IMR-90 (cell line): Measurements from ENCODE around the gene EGLN3. TPM values are rescaled to one million over a fixed set of nuclear protein-coding genes. Genes with fewer than 3 reads are reported as not detected.

ENCODE experiments used
- ATAC-seq: fragments of 200-7000 bp; cut with Tn5 transposase; 2 replicates; pipeline ENCODE4 v1.9.1; 2020; ENCODE audit warnings: low read depth, mild to moderate bottlenecking, moderate library complexity
- BruUV-seq: library from RNA; stranded (reverse); fragments of 400-500 nt; replicated peaks from 2 replicates; lab custom pipeline; 2021; lab: Mats Ljungman, UMichigan
- CTCF ChIA-PET: fragments of 300-600 bp; formaldehyde crosslinking; extraction: SDS; loops from one replicate; lab custom pipeline; 2021; ENCODE audit warnings: antibody characterized with exemption; lab: Yijun Ruan, JAX
- POLR2A ChIA-PET: fragments of 300-600 bp; sonication (Branson Sonifier 250); formaldehyde crosslinking; loops from one replicate; lab custom pipeline; 2022; ENCODE audit warnings: antibody characterized with exemption; ENCODE audit not compliant: unreplicated experiment; lab: Charles Lee
- DNase-seq: peaks from one replicate; pipeline ENCODE4 v3.0.0; 2013
- H2AFZ ChIP-seq: replicated peaks from 2 replicates; pipeline ENCODE3; 2013; ENCODE audit warnings: low read length, mild to moderate bottlenecking; ENCODE audit not compliant: poor library complexity
- H2AK5ac ChIP-seq: 2 replicates; pipeline ENCODE4 v1.6.1; 2013; ENCODE audit warnings: low read depth, low read length, inconsistent platforms
- H2AK9ac ChIP-seq: replicated peaks from 2 replicates; pipeline ENCODE3; 2013; ENCODE audit warnings: mild to moderate bottlenecking, low read depth, low read length, moderate library complexity; ENCODE audit not compliant: poor library complexity
- H2BK120ac ChIP-seq: 2 replicates; pipeline ENCODE4 v1.6.1; 2013; ENCODE audit warnings: low read depth, low read length, inconsistent platforms
- H2BK15ac ChIP-seq: 3 replicates; pipeline ENCODE4 v1.6.1; 2013; ENCODE audit warnings: low read depth, low read length, inconsistent platforms
- H2BK20ac ChIP-seq: 2 replicates; pipeline ENCODE4 v1.6.1; 2013; ENCODE audit warnings: low read depth, mild to moderate bottlenecking, inconsistent platforms, low read length, moderate library complexity
- H2BK5ac ChIP-seq: 2 replicates; pipeline ENCODE4 v1.6.1; 2013; ENCODE audit warnings: mild to moderate bottlenecking, low read depth, low read length, inconsistent platforms; ENCODE audit not compliant: poor library complexity, severe bottlenecking
- H3K14ac ChIP-seq: replicated peaks from 2 replicates; pipeline ENCODE4 v1.6.1; 2013; ENCODE audit warnings: low read depth, low read length, inconsistent platforms
- H3K18ac ChIP-seq: 2 replicates; pipeline ENCODE4 v1.6.1; 2013; ENCODE audit warnings: low read depth, low read length, control low read depth
- H3K23ac ChIP-seq: 2 replicates; pipeline ENCODE4 v1.6.1; 2013; ENCODE audit warnings: low read depth, low read length, inconsistent platforms
- H3K27ac ChIP-seq: 2 replicates; pipeline ENCODE4 v1.5.1; 2013; ENCODE audit warnings: mild to moderate bottlenecking, control low read depth, low read length; ENCODE audit not compliant: insufficient read depth
- H3K27me3 ChIP-seq: 2 replicates; pipeline ENCODE4 v1.6.1; 2013; ENCODE audit warnings: low read length; ENCODE audit not compliant: control insufficient read depth, insufficient read depth
- H3K36me3 ChIP-seq: 2 replicates; pipeline ENCODE4 v1.6.1; 2013; ENCODE audit warnings: low read length, mixed read lengths; ENCODE audit not compliant: control insufficient read depth, insufficient read depth
- H3K4ac ChIP-seq: 2 replicates; pipeline ENCODE4 v1.6.1; 2013; ENCODE audit warnings: low read depth, low read length, inconsistent platforms
- H3K4me1 ChIP-seq: 2 replicates; pipeline ENCODE4 v1.6.1; 2013; ENCODE audit warnings: low read length, mixed read lengths; ENCODE audit not compliant: control insufficient read depth, insufficient read depth
- H3K4me2 ChIP-seq: 2 replicates; pipeline ENCODE4 v1.6.1; 2013; ENCODE audit warnings: low read depth, mild to moderate bottlenecking, control low read depth, low read length, moderate library complexity
- H3K4me3 ChIP-seq: 2 replicates; pipeline ENCODE4 v1.5.1; 2013; ENCODE audit warnings: low read depth, mild to moderate bottlenecking, control low read depth, low read length, moderate library complexity; ENCODE audit not compliant: insufficient read depth
- H3K56ac ChIP-seq: 2 replicates; pipeline ENCODE4 v1.6.1; 2013; ENCODE audit warnings: low read length, inconsistent platforms; ENCODE audit not compliant: insufficient read depth; ENCODE audit errors: extremely low read depth
- H3K79me1 ChIP-seq, 2 experiments: 2 replicates each; pipeline ENCODE4 v1.6.1; 2013; ENCODE audit warnings: low read length in 2 of 2, inconsistent platforms in 1 of 2, low read depth in 1 of 2
- H3K9ac ChIP-seq: 2 replicates; pipeline ENCODE4 v1.6.1; 2013; ENCODE audit warnings: low read depth, low read length, control low read depth
- H3K9me1 ChIP-seq: 2 replicates; pipeline ENCODE4 v1.6.1; 2013; ENCODE audit warnings: low read length, inconsistent platforms; ENCODE audit not compliant: insufficient read depth
- H3K9me3 ChIP-seq: 2 replicates; pipeline ENCODE4 v1.6.1; 2013; ENCODE audit warnings: low read length; ENCODE audit not compliant: control insufficient read depth, insufficient read depth
- H4K20me1 ChIP-seq: 2 replicates; pipeline ENCODE4 v1.6.1; 2013; ENCODE audit warnings: low read length, inconsistent platforms; ENCODE audit not compliant: insufficient read depth
- H4K5ac ChIP-seq: 2 replicates; pipeline ENCODE4 v1.6.1; 2013; ENCODE audit warnings: mild to moderate bottlenecking, low read depth, low read length, control low read depth
- H4K8ac ChIP-seq, 2 experiments: 2 replicates each; pipeline ENCODE4 v1.6.1; 2013; ENCODE audit warnings: low read depth in 2 of 2, low read length in 2 of 2, control low read depth in 1 of 2, inconsistent platforms in 1 of 2
- H4K91ac ChIP-seq: 2 replicates; pipeline ENCODE4 v1.6.1; 2013; ENCODE audit warnings: low read depth, low read length, inconsistent platforms; ENCODE audit not compliant: insufficient read depth
- NFE2L2 ChIP-seq: fragments of 150-350 bp; IDR thresholded peaks from 2 replicates; pipeline ENCODE4 v1.6.1; 2016; ENCODE audit warnings: low read depth, mild to moderate bottlenecking, low read length
- WGBS, 2 experiments: methylation state at CpG; one replicate each; pipeline versions ENCODE4 v1.1.5 to v1.1.7; 2013; ENCODE audit warnings: missing lambda C conversion rate in 2 of 2; ENCODE audit not compliant: insufficient read length in 1 of 2; ENCODE audit errors: extremely low coverage in 2 of 2; 5-methylcytosine and 5-hydroxymethylcytosine counted together
- dilution Hi-C: fragments of 300-500 bp; cut with HindIII; formaldehyde crosslinking; loops from one replicate; pipeline ENCODE4 v1.14.3; 2018; ENCODE audit warnings: low sequenced_read_pairs; ENCODE audit not compliant: unreplicated experiment
- in situ Hi-C: fragments of 300-500 bp; cut with MboI; formaldehyde crosslinking; loops from 3 replicates; pipeline ENCODE4 v1.14.3; 2019; ENCODE audit warnings: low sequenced_read_pairs, inconsistent platforms, mixed read lengths
- intact Hi-C: fragments of 100-400 bp; cut with micrococcal nuclease; formaldehyde crosslinking; loops from 2 replicates; pipeline ENCODE4 v1.10.0; 2022
- polyA plus RNA-seq, 3 experiments: library from polyadenylated mRNA; depleted of rRNA; stranded (reverse); fragments of >200 nt; gene quantifications; 2 replicates each; pipeline ENCODE4 v1.2.3, GENCODE V29; 2012; ENCODE audit warnings: low replicate concordance in 1 of 3
- total RNA-seq: library from RNA; depleted of rRNA; stranded (reverse); fragments of >200 nt; gene quantifications from 2 replicates; pipeline ENCODE4 v1.2.3, GENCODE V29; 2012

Gene EGLN3
- total and polyA plus RNA-seq, 2 of the 4 experiments (the other 2 are of a cell fraction), result under 0.01 to 0.03 TPM

- Histone ChIP-seq H3K9ac (no peak overlapping the region), H3K14ac (no peak overlapping the region), H3K79me1 (no peaks in the 10 kb centered on the region), H2BK20ac (no peak overlapping the region), H3K9me1 (no peaks in the 10 kb centered on the region), H3K9me3 (no peaks in the 10 kb centered on the region), H4K20me1 (no peaks in the 10 kb centered on the region), H3K27ac (no peak overlapping the region), H3K27me3 (no peaks in the 10 kb centered on the region), H4K91ac (no peak overlapping the region), H3K4me3 (no peak overlapping the region), H3K23ac (no peak overlapping the region), H3K4me2 (no peak overlapping the region), H2AK5ac (no peak overlapping the region), H2AK9ac (no peak overlapping the region), H4K5ac (no peak overlapping the region), H3K56ac (no peak overlapping the region), H3K4ac (no peak overlapping the region), H3K36me3 (no peaks in the 10 kb centered on the region), H2AFZ (no peak overlapping the region), H3K18ac (no peak overlapping the region), H3K4me1 (peaks cover 2% of the 10 kb centered on the region; the same call in 1 of the 2 replicates), H2BK15ac (no peak overlapping the region), H2BK5ac (no peak overlapping the region), H2BK120ac (no peak overlapping the region), H4K8ac (no peak overlapping the region)
- in situ Hi-C loops, result no loop called here
- BruUV-seq, result no TSS peak
- dilution Hi-C loops, result no loop called here
- DNase-seq (no peak), ATAC-seq (no peak)
- no CpG with 5 or more reads among the region's 5 CpGs for WGBS, 2 experiments
- intact Hi-C loops, result no loop called here
- ChIA-PET CTCF (no interaction called here), POLR2A (no interaction called here)
- no peak for TF ChIP-seq NFE2L2
Measured at GRCh38 chr14:33934938-33935337, 15.9 kb downstream of the EGLN3 start.
